ENCODE data around the gene ZC3H7A.

The ZC3H7A gene

GRCh38 chr16:11806721-11807120 lies 9.7 kb upstream of the ZC3H7A start:
- TF ChIP-seq, protein P1, sequence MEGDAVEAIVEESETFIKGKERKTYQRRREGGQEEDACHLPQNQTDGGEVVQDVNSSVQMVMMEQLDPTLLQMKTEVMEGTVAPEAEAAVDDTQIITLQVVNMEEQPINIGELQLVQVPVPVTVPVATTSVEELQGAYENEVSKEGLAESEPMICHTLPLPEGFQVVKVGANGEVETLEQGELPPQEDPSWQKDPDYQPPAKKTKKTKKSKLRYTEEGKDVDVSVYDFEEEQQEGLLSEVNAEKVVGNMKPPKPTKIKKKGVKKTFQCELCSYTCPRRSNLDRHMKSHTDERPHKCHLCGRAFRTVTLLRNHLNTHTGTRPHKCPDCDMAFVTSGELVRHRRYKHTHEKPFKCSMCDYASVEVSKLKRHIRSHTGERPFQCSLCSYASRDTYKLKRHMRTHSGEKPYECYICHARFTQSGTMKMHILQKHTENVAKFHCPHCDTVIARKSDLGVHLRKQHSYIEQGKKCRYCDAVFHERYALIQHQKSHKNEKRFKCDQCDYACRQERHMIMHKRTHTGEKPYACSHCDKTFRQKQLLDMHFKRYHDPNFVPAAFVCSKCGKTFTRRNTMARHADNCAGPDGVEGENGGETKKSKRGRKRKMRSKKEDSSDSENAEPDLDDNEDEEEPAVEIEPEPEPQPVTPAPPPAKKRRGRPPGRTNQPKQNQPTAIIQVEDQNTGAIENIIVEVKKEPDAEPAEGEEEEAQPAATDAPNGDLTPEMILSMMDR (IDR thresholded peaks at IDR 0.05) = no peak
- no peak overlapping the region for H3K4me3 ChIP-seq
- intact Hi-C loops (cut with DNase I; ENCODE audit: low total_unique reads) = no loop called here

GRCh38 chr16:11805556-11805955 lies 8.5 kb upstream of the ZC3H7A start:
- H3K27ac ChIP-seq = no peak overlapping the region
- H3K9me3 ChIP-seq = no peaks in the 10 kb centered on the region
- peaks cover 0 to 4% of the 10 kb centered on the region in 2 donors for H3K27me3 ChIP-seq
- no peak for DNase-seq
- H3K4me3 ChIP-seq = no peak overlapping the region
- no peaks in the 10 kb centered on the region for H3K36me3 ChIP-seq
- intact Hi-C loops (cut with DNase I; ENCODE audit: low total_unique reads) = no loop called here
- TF ChIP-seq, protein P1 (IDR thresholded peaks at IDR 0.05) = no peak
- H3K4me1 ChIP-seq = peaks cover 0 to 4% (median 0%) of the 10 kb centered on the region in 4 donors

More at GRCh38 chr16:11806721-11807120, 9.7 kb upstream of the ZC3H7A start:
- H3K27ac ChIP-seq = no peak overlapping the region
- no peak for DNase-seq
- no peaks in the 10 kb centered on the region for H3K4me1 ChIP-seq
- no peaks in the 10 kb centered on the region for H3K9me3 ChIP-seq
- peaks cover 0 to 4% of the 10 kb centered on the region in 2 donors for H3K27me3 ChIP-seq
- no peaks in the 10 kb centered on the region for H3K36me3 ChIP-seq

DNA sequence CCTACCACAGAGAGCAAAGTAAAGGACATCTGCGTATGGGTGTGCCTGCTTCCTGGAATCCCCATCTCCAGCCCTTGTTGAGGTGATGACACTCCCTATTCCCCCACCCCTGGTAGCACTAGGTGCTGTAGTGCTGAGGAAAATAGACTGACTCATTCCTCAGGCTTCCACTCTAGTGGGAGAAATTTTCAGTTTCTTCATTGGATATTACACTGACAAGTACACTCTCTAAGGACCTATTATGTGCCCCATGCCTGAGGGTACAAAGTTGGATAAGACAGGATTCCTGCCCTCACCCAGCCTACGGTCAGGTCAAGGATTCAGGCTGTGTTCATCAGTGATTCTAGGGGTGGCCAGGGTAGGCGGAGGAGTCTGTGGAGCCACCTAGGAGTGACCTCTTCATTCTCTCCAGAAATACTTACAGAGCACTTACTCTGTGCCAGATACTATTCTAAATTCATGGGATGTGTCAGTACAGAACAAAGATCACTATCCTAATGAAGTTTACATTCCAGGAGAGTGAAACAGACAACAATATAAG lies 4.5 kb upstream of the ZC3H7A start:
- Histone ChIP-seq H3K27ac (no peak overlapping the region), H3K9me3 (no peaks in the 10 kb centered on the region), H3K27me3 (no peaks in the 10 kb centered on the region), H3K4me3 (no peak overlapping the region), H3K36me3 (no peaks in the 10 kb centered on the region), H3K4me1 (peaks cover 0 to 30% (median 24%) of the 10 kb centered on the region in 4 donors)
- TF ChIP-seq, protein P1 (IDR thresholded peaks at IDR 0.05) = no peak
- peak in 1 of 2 donors; percentile 25 for DNase-seq
- intact Hi-C loops (cut with DNase I; ENCODE audit: low total_unique reads) = no loop called here

GRCh38 chr16:11800382-11800718 lies 3.3 kb upstream of the ZC3H7A start:
- H3K36me3 ChIP-seq = no peaks in the 10 kb centered on the region
- H3K4me1 ChIP-seq = peaks cover 0 to 36% (median 31%) of the 10 kb centered on the region in 4 donors
- intact Hi-C loops (cut with DNase I; ENCODE audit: low total_unique reads) = no loop called here
- no peaks in the 10 kb centered on the region for H3K27me3 ChIP-seq
- TF ChIP-seq, protein P1 (IDR thresholded peaks at IDR 0.05) = no peak
- H3K9me3 ChIP-seq = no peaks in the 10 kb centered on the region
- no peak overlapping the region for H3K27ac ChIP-seq
- H3K4me3 ChIP-seq = no peak overlapping the region
- peak in 1 of 2 donors; percentile 33 for DNase-seq

DNA sequence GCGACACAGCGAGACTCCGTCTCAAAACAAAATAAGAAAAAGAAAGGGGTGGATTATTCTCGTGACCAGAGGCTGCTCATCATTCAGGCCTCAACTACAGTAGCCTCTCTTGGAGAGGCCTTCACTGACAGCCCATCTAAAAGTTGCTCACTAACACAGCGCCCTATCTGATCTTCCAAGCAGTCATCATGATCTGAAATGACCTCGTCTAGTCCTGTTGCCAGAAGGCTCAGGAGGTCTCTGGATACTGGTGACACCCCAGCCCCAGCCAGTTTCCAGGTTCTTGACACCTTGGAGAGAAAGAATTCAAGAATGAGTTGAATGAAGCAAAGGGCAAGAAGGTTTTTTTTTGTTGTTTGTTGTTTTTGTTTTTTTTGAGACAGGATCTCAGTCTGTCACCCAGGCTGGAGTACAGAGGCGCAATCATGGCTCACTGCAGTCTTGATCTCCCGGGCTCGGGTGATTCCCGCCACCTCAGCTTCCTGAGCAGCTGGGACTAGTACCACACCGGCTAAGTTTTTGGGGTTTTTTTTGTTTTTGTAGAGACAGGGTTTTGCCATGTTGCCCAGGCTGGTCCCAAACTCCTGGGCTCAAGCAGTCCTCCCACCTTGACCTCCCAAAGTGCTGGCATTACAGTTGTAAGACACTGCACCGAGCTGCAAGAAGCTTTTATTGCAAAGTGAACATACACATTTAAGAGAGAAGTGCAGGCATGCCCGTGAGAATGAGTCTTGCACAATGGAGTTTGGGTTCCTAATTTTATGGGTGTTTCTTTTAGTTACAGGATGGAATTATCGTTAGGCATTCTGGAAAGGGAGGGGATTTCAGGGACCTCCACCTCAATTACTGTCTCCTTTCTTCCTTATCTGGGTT lies 2.7 kb upstream of the ZC3H7A start:
- TF ChIP-seq, protein P1 (IDR thresholded peaks at IDR 0.05) = no peak
- intact Hi-C loops (cut with DNase I; ENCODE audit: low total_unique reads) = no loop called here
- Histone ChIP-seq H3K27ac (peak overlapping the region in 1 of 2 donors; percentile 96), H3K27me3 (no peaks in the 10 kb centered on the region), H3K4me3 (no peak overlapping the region), H3K36me3 (no peaks in the 10 kb centered on the region), H3K9me3 (no peaks in the 10 kb centered on the region), H3K4me1 (peaks cover 0 to 42% (median 34%) of the 10 kb centered on the region in 4 donors)
- peak in 1 of 2 donors; percentile 43 for DNase-seq

All from tibial artery (tissue), 4 donors.